HT1080 (cell line): ENCODE data around the gene CNN1. TPM values are rescaled to one million over a fixed set of nuclear protein-coding genes. Genes with fewer than 3 reads are reported as not detected.

Source experiments
- DNase-seq: peaks from one replicate; pipeline ENCODE4 v3.0.0-alpha.2; 2015; ENCODE audit warnings: low read depth
- polyA plus RNA-seq, 2 experiments: library from polyadenylated mRNA; depleted of rRNA; stranded (reverse); fragments of >200 nt; gene quantifications; 2 replicates each; pipeline ENCODE4 v1.2.3, GENCODE V29; 2015
- total RNA-seq: library from RNA; depleted of rRNA; stranded (reverse); fragments of >200 nt; shearing (Covaris generic); gene quantifications from 2 replicates; pipeline ENCODE4 v1.2.3, GENCODE V29; 2014; rRNA removed

Gene CNN1
- total RNA-seq = 0.45 and 0.63 TPM in 2 replicates
- 0.66 and 1.3 TPM in 2 replicates for polyA plus RNA-seq (2015; cell fraction: cytosol; rRNA removed)
- polyA plus RNA-seq (2015; cell fraction: nucleus; rRNA removed) = 0.12 and 0.22 TPM in 2 replicates

GRCh38 chr19:11538232-11539036 is at the start of gene CNN1:
CNN1 (plus strand) TSS chr19:11538851; CDS start chr19:11538928, 77 bp downstream.
- no peak for DNase-seq

DNA sequence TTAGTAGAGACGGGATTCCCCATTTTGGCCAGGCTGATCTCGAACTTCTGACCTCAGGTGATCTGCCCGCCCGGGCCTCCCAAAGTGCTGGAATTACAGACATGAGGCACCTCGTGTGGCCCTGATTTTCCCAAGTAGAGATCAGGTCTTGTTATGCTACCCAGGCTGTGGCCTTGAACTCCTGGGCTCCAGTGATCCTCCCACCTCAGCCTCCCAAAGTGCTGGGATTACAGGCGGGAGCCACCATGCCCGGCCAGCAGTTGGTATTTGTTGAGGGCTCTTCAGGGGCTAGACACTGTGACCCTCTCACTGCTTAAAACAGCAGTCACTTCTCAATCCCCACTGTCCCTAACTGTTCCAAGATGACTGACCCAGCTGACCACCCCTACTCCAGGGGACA is 49.3 kb upstream of the CNN1 start:
- DNase-seq = no peak

DNA sequence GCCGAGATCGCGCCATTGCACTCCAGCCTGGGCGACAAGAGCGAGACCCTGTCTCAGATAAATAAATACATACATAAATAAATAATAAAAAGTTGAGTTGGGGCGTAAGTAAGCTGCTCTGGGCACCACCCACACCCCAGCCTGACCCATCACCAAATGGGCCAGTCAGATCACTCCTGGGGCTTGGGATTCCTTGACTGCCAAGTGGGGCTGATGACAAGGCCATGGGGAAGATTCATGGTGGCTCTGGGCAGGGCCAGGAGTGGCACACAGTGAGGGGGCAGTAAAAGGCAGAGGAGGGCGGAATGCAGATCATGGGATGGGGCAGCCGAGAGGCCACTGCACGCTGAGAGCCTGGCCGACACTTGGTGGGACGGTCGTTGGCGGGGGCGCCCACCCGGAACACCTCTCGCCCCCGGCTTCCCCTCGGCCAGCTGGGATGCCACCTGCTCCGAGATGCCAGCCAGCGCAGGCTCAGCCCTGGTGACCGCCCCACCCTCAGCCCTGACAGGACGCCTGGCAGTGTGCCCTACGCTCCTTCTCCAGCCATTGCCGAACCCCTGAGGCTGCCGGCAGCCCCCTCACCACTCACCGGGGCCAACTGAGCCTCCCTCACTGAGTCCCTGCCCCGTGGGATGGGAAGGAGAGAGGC is 43.9 kb upstream of the CNN1 start:
- DNase-seq = no peak

DNA sequence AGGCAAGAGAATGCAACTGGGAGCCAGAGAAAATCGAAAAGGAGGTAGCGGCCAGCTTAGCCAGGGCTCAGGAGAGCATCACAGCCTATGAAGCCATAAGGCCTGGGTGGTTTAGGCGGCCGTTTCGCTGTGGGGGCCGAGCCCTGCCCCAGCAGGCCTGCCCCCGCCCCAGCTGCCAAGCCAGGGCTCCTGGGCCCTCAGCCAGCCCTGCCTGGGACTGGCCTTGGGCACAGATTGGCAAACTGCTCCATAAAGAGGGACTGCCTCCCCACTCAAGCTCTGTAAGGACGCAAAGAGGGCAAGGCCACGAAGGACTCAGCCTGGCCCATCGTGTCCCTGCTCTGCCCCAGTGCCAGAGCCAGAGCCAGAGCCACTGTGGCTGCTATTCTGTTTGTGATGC is 43.2 kb upstream of the CNN1 start:
- no peak for DNase-seq

GRCh38 chr19:11495885-11496284 is 42.8 kb upstream of the CNN1 start:
- DNase-seq = no peak

DNA sequence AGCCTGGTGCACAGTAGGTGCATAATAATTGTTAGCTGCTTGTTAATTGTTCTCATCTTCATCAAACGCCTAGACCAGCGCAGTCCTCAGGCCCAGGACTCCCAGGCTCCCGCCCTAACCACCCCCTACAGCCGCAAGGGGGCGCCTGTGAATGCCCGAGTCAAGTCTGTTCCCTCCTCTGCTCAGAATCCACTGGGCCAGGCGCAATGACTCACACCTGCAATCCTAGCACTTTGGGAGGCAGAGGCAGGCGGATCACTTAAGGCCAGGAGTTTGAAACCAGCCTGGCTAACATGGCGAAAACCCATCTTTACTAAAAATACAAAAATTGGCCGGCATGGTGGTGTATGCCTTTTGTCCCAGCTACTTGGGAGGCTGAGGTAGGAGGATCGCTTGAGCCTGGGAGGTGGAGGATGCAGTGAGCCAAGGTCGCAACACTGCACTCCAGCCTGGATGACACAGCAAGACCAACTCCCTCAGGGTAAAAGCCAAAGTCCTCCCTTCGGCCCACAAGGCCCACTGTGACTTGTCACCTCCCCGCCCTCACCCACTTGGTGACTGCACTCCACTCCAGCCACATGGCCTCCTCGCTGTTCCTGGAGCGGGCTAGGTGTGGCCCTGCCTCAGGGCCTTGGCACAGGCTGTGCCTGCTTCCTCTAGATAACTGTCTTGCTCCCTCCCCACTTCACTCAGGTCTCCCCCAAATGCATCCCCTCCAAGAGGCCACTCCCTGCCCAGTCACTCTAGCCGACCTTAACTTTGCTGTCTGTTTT is 42.1 kb upstream of the CNN1 start:
- peak; percentile 84 for DNase-seq

DNA sequence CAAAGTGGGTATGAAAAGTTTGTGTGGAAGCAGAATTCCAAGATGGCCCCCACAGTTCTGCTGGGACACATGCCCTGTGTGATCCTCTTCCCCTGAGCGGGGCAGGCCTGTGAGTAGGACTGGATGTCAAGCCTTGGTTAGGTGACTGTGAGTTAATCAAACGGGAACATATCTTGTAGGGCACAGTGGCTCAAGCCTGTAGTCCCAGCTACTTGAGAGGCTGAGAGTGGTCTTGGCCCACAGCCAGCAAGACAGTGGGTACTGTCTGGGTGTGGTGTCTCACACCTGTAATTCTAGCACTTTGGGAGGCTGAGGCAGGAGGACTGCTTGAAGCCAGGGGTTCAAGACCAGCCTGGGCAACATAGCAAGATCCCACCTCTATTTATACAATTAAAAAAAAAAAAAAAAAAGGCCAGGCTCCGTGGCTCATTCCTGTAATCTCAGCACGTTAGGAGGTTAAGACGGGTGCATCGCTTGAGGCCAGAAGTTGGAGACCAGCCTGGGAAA is 39.4 kb upstream of the CNN1 start:
- no peak for DNase-seq

DNA sequence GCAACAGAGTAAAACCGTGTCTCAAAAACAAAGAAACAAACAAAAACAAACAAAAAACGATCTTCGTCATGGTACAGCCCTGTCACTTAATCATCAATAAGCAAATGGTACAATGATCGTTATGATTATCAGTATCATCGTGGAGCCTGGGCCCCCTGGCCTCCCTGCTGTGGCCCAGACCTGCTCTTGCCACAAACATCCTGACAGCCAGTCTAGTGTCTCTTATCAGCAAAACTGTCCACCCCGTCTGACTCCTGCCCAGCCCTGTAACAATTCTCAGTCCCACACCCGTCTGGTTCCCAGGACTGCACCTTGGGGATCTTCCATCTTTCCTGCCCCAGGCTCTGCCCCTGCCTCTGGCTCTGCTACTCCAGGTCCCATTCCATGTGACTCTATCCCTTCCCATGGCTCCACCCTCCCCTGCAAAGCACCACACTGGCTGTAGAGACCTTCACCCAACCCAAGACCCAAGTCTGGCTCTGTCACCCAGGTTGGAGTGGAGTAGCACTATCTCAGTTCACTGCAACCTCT is 38.7 kb upstream of the CNN1 start:
- no peak for DNase-seq

DNA sequence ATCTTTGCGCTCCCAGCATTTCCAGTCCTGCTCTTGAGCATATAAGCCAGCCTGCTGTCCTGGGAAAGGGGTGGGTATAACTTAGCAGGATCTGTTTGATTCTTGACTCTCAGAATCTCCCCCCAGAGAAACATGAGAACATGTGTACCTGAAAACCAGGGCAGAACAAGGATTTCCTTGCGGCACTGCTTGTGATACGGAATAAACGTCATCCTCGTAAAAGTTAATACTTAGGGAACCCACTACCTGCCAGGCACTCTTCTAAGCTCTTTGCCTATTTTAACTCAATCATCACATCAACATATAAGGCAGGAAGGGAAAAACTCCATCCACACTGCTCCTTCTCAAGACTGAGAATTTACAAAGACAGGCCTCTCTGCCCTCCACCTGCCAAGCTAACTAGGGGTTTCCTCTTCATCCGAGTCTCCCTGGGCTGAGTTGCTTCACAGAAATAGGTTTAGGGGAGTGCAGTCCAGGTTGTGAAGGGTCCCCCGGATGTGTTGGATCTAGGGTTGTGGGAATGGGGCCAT is 34.1 kb upstream of the CNN1 start:
- no peak for DNase-seq

DNA sequence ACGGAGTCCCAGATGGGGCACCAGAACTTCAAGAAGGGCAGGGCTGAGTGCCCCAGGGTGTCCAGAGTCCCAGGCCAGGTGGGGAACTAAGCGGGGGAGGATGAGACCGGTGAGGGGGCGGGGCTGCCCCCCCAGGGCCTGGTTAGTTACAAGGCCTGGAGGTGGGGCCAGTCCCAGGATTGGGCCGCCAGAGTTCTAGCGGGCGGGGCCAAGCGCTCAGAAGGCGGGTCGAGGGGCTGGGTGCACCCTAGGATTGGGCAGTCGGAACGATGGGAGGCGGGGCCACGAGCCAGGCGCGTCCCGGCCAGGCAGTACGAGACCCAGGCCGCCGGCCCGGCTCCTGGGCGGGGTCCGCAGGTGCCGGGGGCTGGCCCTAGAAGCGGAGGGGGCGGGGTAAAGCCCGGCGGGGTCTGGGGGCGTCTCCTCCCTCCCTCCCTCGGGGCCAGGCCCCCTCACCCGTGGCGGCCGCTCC is 33.6 kb upstream of the CNN1 start:
- DNase-seq = peak; percentile 92

DNA sequence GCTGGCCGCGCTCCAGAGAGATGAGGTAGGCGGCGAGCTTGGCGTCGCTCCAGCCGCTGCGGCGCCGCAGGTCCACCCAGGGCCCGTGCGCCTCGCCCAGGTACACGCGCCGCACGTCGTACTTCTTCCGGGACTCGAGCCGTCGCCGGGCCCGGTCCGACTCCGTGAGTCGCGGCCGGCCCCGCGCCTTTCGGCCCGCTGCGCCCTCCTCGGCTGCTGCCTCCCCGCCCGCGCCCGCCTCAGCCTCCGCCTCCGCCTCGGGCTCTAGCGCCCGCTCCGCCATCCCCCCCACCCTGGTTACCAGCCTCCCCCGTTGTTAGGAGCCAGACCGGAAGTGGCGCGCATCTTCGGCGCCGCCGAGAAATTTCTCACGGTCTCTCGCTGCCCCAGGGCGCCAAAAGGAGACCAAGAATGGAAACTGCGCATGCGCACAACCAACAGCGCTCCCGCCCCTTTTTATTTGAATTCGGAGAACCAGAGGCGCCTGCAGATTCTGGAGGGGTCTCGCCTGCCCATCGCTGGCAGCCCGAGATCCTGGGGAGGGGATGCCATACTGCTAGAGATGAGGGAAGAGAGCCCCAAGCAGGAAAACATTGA is 33.0 kb upstream of the CNN1 start, which contains the start of gene ZNF653:
Gene ZNF653, minus strand, starts transcription at position 336 of the 597 bp plus-strand sequence. Its CDS starts 53 bp downstream, at position 283.
- DNase-seq = peak; percentile 80

DNA sequence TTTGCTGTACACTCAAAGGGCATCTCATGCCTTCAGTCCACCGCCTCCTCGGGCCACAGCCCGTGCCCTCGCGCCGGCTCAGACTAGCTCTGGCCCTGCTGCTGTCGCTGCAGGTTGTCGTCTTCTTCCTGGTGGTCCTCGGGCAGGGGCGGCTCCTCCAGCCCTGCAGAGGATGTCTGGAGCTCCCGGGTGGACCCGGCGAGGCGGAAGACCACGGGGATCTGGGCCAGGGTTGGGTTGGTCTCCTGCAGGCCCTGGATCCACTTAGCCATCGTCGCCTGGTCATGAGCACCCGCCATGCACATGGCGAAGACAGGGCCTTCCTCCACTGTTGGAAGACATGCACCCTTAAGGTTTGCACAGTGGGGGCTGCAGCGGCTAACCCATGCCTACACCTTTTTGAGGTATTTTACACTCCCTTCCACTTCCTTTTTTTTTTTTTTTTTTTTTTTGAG is 32.5 kb upstream of the CNN1 start:
- DNase-seq = no peak

- no peak for DNase-seq
These were observed 31.7 kb upstream of the CNN1 start for GRCh38 chr19:11506967-11507366.

GRCh38 chr19:11507370-11508078 is 31.1 kb upstream of the CNN1 start:
- DNase-seq = no peak

DNA sequence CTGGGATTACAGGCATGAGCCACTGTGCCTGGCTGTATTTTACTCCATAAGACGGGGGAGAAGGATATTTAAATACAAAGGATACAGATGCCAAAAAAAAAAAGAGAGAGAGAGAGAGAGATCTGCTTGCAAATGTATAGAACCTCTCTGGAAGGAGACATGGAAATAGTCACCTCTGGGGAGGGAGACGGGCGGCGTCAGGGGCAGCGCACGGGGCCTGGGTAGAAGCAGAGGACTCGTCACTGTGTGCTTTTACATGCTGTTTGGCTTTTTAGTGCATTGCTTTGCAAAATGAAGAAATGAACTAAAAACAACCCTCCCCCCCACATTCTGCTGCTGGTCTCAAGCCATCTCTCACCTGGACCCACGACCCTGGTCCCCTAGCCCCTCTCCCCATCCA is 28.2 kb upstream of the CNN1 start:
- no peak for DNase-seq

GRCh38 chr19:11513946-11514345 is 24.7 kb upstream of the CNN1 start:
- no peak for DNase-seq

DNA sequence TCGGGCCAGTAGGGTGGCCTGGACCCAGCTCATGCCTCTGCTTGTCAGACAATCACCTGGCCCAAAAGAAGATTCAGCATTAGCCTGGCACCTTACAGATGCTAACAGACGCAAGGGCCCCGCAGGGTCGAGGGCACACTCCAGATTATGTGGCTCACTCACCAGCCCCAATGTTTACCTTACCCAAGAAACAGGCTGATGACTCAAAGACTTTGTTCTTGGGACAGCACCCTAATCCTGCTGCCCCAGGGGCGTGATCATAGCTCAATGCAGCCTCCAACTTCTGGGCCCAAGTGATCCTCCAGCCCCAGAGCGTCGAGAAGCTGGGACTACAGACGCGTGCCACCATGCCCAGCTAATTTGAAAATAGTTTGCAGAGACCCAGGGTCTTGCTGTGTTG is 19.5 kb upstream of the CNN1 start:
- no peak for DNase-seq

GRCh38 chr19:11528551-11529341 is 9.9 kb upstream of the CNN1 start, which contains the start of gene ECSIT:
ECSIT (minus strand) TSS chr19:11529134; CDS start chr19:11519170, 9,964 bp downstream.
- DNase-seq = peak; percentile 100

DNA sequence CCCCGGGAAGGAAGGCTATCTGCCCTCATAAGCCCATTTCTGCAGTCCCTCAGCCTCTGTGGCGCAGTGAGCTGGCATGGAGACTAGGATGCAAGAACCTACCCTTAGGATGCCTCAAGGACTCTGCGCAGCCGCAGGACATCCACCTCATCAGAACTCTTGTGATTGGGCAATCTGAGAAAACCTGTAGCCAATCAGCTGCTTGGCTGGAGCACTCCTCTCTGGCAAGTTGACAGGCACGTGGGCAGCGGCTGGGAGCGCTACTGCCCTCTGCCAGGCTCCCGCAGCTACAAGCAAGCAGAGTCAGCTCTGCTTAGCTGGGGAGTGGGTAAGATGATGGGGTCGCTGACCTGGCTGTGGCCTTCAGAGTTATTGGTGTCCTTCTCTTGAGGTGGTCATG is 8.2 kb upstream of the CNN1 start:
- peak; percentile 49 for DNase-seq
